Common myeloid progenitor, CD34-positive (primary cell): ENCODE measurements around the gene CLSTN2.

ENCODE experiments used
- CTCF ChIA-PET: fragments of 350-600 bp; sonication (Branson Sonifier 250); formaldehyde crosslinking; loops from one replicate; lab custom pipeline; 2021; ENCODE audit warnings: antibody characterized with exemption; lab: Charles Lee
- POLR2A ChIA-PET: fragments of 350-600 bp; sonication (Branson Sonifier 250); formaldehyde crosslinking; loops from one replicate; lab custom pipeline; 2021; ENCODE audit warnings: antibody characterized with exemption; lab: Charles Lee
- DNase-seq, 3 donors: peaks; one replicate each; pipeline versions ENCODE4 v3.0.0 to v3.0.0-alpha.2; 2013
- H3K27ac ChIP-seq, 2 experiments: 1 replicate in 1 of 2; 2 replicates in 1 of 2; pipeline ENCODE4 v1.7.0; 2013; ENCODE audit warnings: inconsistent platforms in 2 of 2, low read length in 2 of 2, mild to moderate bottlenecking in 2 of 2, low read depth in 1 of 2, moderate library complexity in 1 of 2; ENCODE audit not compliant: severe bottlenecking in 2 of 2, insufficient read depth in 1 of 2, poor library complexity in 1 of 2
- H3K27me3 ChIP-seq, 5 experiments: replicated peaks in 2 of 5; 1 replicate in 3 of 5; 2 replicates in 2 of 5; pipeline versions ENCODE4 v1.6.1 to v1.7.0; 2013; ENCODE audit warnings: low read length in 4 of 5, mild to moderate bottlenecking in 2 of 5, moderate library complexity in 2 of 5, inconsistent platforms in 1 of 5; ENCODE audit not compliant: insufficient read depth in 5 of 5, control insufficient read depth in 4 of 5
- H3K36me3 ChIP-seq, 4 experiments: 1 replicate in 2 of 4; 2 replicates in 2 of 4; pipeline versions ENCODE4 v1.6.1 to v1.7.0; 2013; ENCODE audit warnings: low read length in 3 of 4, control low read depth in 1 of 4, mild to moderate bottlenecking in 1 of 4; ENCODE audit not compliant: control insufficient read depth in 4 of 4, insufficient read depth in 4 of 4
- H3K4me1 ChIP-seq, 4 experiments: 1 replicate in 3 of 4; 2 replicates in 1 of 4; pipeline versions ENCODE4 v1.6.1 to v1.7.1; 2013; ENCODE audit warnings: low read length in 3 of 4, mild to moderate bottlenecking in 3 of 4, control low read depth in 1 of 4, inconsistent platforms in 1 of 4, moderate library complexity in 1 of 4; ENCODE audit not compliant: control insufficient read depth in 4 of 4, insufficient read depth in 4 of 4; ENCODE audit errors: control extremely low read depth in 1 of 4
- H3K4me3 ChIP-seq, 7 experiments: 1 replicate in 4 of 7; 2 replicates in 3 of 7; pipeline versions ENCODE4 v1.5.1 to v1.7.0; 2013; ENCODE audit warnings: mild to moderate bottlenecking in 7 of 7, low read length in 6 of 7, moderate library complexity in 6 of 7, inconsistent platforms in 2 of 7, low read depth in 2 of 7, control low read depth in 1 of 7; ENCODE audit not compliant: insufficient read depth in 4 of 7, control insufficient read depth in 1 of 7; ENCODE audit errors: extremely low read depth in 1 of 7
- H3K9me3 ChIP-seq, 5 experiments: 1 replicate in 4 of 5; 2 replicates in 1 of 5; pipeline versions ENCODE4 v1.6.1 to v1.7.1; 2013; ENCODE audit warnings: low read length in 4 of 5, mild to moderate bottlenecking in 2 of 5, inconsistent platforms in 1 of 5, low read depth in 1 of 5, moderate library complexity in 1 of 5; ENCODE audit not compliant: control insufficient read depth in 4 of 5, insufficient read depth in 2 of 5; ENCODE audit errors: control extremely low read depth in 1 of 5
- WGBS: methylation state at CpG from one replicate; pipeline ENCODE4 v1.1.5; 2013; ENCODE audit not compliant: insufficient coverage; 5-methylcytosine and 5-hydroxymethylcytosine counted together

Gene CLSTN2

GRCh38 chr3:140319739-140320138, 384.8 kb downstream of the CLSTN2 start:
- no peak overlapping the region for H3K4me3 ChIP-seq
- no peak for DNase-seq
- WGBS: 65% methylated on average over 2 of the region's 2 CpGs
- peaks cover 0 to 4% (median 0%) of the 10 kb centered on the region in 5 experiments for H3K27me3 ChIP-seq
- no peaks in the 10 kb centered on the region for H3K9me3 ChIP-seq
- ChIA-PET CTCF (no interaction called here), POLR2A (no interaction called here)
- H3K27ac ChIP-seq: no peak overlapping the region
- no peaks in the 10 kb centered on the region for H3K36me3 ChIP-seq
- no peaks in the 10 kb centered on the region for H3K4me1 ChIP-seq

- no peaks in the 10 kb centered on the region for H3K4me1 ChIP-seq
- ChIA-PET CTCF (no interaction called here), POLR2A (no interaction called here)
- H3K27me3 ChIP-seq: no peaks in the 10 kb centered on the region
- H3K27ac ChIP-seq: no peak overlapping the region
- no peaks in the 10 kb centered on the region for H3K36me3 ChIP-seq
- no peaks in the 10 kb centered on the region for H3K9me3 ChIP-seq
- no peak for DNase-seq
- no CpG with 5 or more reads among the region's 1 CpG for WGBS
- no peak overlapping the region for H3K4me3 ChIP-seq
Observed at GRCh38 chr3:140323561-140323960, 388.6 kb downstream of the CLSTN2 start.

- 30% methylated on average over 2 of the region's 2 CpGs for WGBS
- POLR2A ChIA-PET: no interaction called here
Observed at GRCh38 chr3:140332131-140332530, 397.1 kb downstream of the CLSTN2 start.

GRCh38 chr3:140334132-140334929, 399.3 kb downstream of the CLSTN2 start:
- H3K36me3 ChIP-seq: no peaks in the 10 kb centered on the region
- peaks cover 0 to 13% (median 7%) of the 10 kb centered on the region in 4 experiments for H3K4me1 ChIP-seq
- 88% methylated on average over 5 of the region's 5 CpGs for WGBS
- H3K27me3 ChIP-seq: no peaks in the 10 kb centered on the region
- no peak overlapping the region for H3K4me3 ChIP-seq
- H3K27ac ChIP-seq: no peak overlapping the region
- DNase-seq: no peak
- ChIA-PET POLR2A (no interaction called here), CTCF (no interaction called here)
- H3K9me3 ChIP-seq: no peaks in the 10 kb centered on the region

More at GRCh38 chr3:140332131-140332530, 397.1 kb downstream of the CLSTN2 start:
- no peaks in the 10 kb centered on the region for H3K36me3 ChIP-seq
- CTCF ChIA-PET: no interaction called here
- DNase-seq: no peak
- no peaks in the 10 kb centered on the region for H3K27me3 ChIP-seq
- no peak overlapping the region for H3K27ac ChIP-seq
- no peak overlapping the region for H3K4me3 ChIP-seq
- H3K9me3 ChIP-seq: no peaks in the 10 kb centered on the region
- H3K4me1 ChIP-seq: peaks cover 0 to 13% (median 7%) of the 10 kb centered on the region in 4 experiments

- Histone ChIP-seq H3K27ac (no peak overlapping the region), H3K4me3 (no peak overlapping the region), H3K4me1 (peaks cover 0 to 13% (median 7%) of the 10 kb centered on the region in 4 experiments), H3K9me3 (no peaks in the 10 kb centered on the region), H3K27me3 (peaks cover 0 to 3% (median 0%) of the 10 kb centered on the region in 5 experiments), H3K36me3 (no peaks in the 10 kb centered on the region)
- no peak for DNase-seq
- ChIA-PET POLR2A (no interaction called here), CTCF (no interaction called here)
- 100% methylated on average over 1 of the region's 3 CpGs for WGBS
Observed at GRCh38 chr3:140336465-140336864, 401.5 kb downstream of the CLSTN2 start.

GRCh38 chr3:140338916-140339315, 403.9 kb downstream of the CLSTN2 start:
- no peak for DNase-seq

GRCh38 chr3:140341203-140341602, 406.2 kb downstream of the CLSTN2 start:
- 50% methylated on average over 5 of the region's 5 CpGs for WGBS
- POLR2A ChIA-PET: no interaction called here
- CTCF ChIA-PET: no interaction called here
- DNase-seq: no peak
- Histone ChIP-seq H3K4me1 (no peaks in the 10 kb centered on the region), H3K36me3 (no peaks in the 10 kb centered on the region), H3K4me3 (no peak overlapping the region), H3K9me3 (no peaks in the 10 kb centered on the region), H3K27ac (no peak overlapping the region), H3K27me3 (peaks cover 0 to 3% (median 0%) of the 10 kb centered on the region in 5 experiments)

More at GRCh38 chr3:140338916-140339315, 403.9 kb downstream of the CLSTN2 start:
- Histone ChIP-seq H3K4me3 (no peak overlapping the region), H3K27ac (no peak overlapping the region), H3K27me3 (peaks cover 0 to 3% (median 0%) of the 10 kb centered on the region in 5 experiments), H3K36me3 (no peaks in the 10 kb centered on the region), H3K4me1 (no peaks in the 10 kb centered on the region), H3K9me3 (no peaks in the 10 kb centered on the region)
- CTCF ChIA-PET: no interaction called here
- WGBS: 100% methylated on average over 5 of the region's 6 CpGs
- POLR2A ChIA-PET: no interaction called here
